GM21786 (cell line): ENCODE data around the gene CETN1.

Source experiments
- ATAC-seq: cut with Tn5 transposase; IDR thresholded peaks from one replicate; pipeline ENCODE4 v1.9.1; 2021; ENCODE audit not compliant: unreplicated experiment

Gene CETN1

DNA sequence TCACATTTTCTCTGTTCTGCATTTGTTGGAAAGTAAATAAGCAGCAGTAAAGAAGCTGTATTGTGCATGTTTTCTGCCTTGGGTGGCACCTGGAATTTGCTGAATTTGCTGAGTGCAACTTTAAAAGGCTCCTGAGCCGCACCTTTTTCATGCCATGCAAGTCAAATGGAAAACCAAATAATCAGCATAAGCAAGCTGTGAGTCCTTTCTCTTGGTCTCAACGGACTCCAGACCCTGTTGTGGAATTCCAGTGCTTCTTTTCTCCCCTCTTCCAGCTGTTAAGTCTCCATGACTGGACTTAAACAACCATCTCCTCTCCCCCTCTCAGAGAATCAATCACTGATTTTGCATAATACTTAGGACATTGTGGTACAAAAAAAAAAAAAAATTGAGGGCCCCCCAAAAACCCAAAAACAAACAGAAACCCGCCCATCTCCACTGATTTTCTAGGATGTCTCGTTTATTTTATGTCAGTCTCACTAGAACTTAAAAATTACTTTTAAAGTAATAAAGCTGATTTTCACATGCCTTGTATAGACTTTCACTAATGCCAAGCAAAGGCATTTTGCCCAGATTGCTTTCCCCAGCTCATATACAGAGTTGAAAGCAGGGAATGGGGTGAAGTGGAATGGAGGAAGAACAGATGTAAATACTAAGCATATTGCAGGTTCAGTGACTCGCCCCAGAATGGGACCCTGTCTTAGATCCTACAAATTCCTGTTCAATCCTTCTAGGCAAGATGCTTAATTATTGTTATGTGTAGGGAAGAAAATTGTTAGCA is 5.1 kb upstream of the CETN1 start:
- ATAC-seq: no peak

DNA sequence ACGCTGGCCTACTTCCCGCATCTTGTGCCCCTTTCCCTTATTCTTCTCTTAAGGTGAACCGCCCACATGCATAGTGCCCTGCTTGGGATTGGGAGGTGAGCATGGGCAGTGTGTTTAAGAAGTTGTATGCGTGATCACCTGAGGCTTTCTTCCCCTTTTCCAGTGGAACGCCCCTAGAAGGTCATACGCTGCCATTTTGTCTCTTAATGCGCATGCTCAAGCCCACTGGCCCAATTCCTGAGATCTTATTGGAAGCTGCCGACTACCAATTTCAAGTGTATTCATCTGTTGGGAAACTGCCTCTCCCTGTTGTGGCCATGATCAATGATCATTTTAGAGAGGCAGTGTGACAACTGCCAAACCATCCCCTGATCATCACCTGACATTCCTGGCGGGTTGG is 3.3 kb upstream of the CETN1 start:
- no peak for ATAC-seq

DNA sequence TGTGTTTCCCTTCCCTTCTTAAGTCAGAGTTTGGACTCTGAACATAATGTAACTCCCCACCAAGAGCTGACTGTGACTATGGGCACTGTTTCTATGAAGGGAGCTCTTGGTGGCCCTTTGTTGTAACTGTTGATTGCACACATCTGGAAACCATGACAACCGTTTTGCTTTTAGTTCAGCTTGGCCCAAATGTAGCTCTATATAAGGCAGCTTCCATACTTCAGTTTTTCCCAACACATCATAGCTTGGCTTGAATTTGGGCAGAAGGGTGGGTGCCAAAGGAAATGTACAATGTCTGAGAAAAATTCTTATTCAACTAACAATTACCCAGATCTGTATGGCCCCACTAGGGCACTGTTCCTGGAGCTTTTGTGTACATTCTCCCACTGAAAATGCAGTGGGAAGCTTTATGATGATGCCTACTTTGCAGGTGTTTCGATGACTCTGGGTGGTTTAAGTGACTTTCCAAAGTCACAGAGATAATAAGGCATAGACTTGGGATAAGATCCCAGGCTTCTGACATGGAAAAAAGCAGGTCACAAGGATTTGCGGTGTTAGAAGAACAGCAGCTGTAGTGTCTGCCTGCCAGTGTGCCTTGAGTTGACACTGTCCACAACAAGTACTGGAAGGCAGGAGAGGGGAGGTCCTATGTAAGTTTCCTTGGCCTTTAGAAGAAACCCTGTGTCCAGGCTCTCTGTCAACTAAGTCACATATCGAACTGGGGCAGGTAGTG is 2.4 kb upstream of the CETN1 start:
- no peak for ATAC-seq

- ATAC-seq: no peak
These were observed 942 bp upstream of the CETN1 start for GRCh38 chr18:579238-579637.

DNA sequence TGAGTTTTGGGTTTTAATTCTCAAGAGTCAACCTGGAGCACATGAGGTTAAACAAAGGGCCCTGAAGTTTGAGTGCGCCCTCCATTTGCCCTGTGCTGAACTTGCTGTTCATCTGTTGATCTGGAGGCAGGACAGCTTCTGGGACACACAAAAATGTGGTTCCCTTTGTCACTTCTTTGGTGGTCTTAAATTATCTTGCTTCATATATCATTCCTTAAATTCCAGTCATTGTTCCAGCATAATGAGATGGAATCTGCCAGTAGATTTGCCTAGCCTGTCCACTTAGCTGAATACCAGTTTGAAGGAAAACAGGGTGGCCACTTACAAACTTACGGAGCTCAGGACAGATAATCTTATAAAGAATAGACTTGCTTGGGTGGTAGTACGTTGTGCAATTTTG is 916 bp downstream of the CETN1 start:
- ATAC-seq: no peak

GRCh38 chr18:582465-582864 is 2.3 kb downstream of the CETN1 start:
- ATAC-seq: no peak

DNA sequence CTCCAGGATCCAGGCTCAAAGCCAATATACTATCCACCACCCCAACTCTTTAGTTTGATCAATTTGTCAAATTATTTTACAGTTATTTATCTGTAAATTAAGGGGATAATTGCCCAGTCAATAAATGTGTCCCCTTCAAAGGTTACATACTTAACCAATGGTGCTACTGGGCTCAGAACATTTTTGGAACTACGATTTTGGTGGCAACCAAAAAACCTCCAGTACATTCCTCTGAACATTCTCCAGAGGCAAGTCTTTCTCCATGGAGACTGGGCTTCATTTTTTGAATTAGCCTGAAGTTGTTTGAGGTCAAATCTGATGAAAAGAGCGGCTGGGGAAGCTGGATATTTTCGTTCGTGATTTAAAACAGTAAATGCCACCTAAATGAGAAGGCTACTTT is 14.9 kb downstream of the CETN1 start:
- no peak for ATAC-seq

GRCh38 chr18:595571-595970 is 15.4 kb downstream of the CETN1 start:
- no peak for ATAC-seq

DNA sequence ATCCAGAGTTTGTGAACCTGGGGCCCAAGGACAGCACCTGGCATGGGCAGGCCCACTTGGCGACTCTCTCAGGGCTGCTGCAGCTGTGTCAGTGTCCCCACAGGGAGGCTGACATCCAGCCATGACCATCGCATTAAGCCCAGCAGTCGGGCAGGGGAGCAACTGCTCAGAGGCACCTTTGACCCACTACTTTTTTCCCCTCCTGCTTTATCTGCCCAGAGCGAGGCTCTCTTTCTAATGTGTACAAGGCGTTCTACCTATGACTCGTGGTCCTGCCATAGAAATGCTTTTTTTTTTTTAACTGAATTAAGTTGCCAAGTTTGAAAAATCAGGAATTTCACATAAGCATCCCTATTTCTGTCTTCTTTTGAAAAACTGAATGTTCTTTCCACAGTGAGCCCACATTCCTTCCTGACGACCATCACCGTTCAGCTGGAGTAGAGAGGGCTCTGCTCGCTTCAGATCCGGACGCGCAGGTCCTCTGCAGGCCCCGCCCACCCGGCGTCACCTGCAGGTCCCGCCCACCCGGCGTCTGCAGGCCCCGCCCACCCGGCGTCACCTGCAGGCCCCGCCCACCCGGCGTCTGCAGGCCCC is 16.2 kb downstream of the CETN1 start:
- no peak for ATAC-seq

DNA sequence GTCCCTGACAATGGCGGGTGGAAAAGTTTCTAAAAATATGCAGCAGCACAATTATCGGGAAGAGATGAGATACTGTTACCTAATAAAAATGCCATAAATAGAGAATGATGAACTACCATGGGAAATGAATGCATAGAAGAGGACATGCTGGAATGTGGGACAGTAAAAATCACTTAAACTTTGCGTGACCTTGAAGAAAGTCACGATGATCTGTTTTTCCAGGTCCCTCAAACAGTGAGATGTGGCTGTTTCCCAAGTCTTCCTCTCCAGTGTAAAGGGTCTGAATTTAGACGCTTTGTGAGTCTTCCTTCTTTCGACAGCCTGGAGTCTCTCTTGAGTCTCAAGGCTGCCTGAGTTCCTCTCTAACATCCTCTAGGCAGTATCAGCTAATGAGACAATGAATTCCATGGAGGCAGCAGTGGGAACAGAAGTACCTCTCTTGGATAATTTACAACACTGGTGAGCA is 18.0 kb downstream of the CETN1 start:
- ATAC-seq: no peak

DNA sequence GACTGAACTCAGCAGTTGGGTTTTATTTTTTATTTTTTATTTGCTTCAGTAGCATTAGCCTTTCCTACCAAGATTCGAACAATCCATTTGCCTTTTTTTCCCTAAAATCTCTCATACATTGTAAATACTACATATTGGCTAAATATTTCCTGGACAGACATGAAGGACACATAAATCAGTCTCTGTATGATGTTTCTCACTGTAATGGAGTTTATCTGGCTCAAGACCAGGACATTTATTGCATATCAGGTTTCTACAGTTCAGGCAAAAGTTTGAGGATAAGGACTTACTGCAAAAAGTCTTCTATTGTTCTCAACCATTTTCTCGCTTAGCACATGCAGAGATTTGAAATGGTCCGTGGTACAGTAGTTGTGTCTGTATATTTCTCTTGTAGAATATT is 19.9 kb downstream of the CETN1 start:
- ATAC-seq: no peak

GRCh38 chr18:604771-605170 is 24.6 kb downstream of the CETN1 start:
- no peak for ATAC-seq

GRCh38 chr18:607930-608329 is 27.8 kb downstream of the CETN1 start:
- ATAC-seq: no peak

DNA sequence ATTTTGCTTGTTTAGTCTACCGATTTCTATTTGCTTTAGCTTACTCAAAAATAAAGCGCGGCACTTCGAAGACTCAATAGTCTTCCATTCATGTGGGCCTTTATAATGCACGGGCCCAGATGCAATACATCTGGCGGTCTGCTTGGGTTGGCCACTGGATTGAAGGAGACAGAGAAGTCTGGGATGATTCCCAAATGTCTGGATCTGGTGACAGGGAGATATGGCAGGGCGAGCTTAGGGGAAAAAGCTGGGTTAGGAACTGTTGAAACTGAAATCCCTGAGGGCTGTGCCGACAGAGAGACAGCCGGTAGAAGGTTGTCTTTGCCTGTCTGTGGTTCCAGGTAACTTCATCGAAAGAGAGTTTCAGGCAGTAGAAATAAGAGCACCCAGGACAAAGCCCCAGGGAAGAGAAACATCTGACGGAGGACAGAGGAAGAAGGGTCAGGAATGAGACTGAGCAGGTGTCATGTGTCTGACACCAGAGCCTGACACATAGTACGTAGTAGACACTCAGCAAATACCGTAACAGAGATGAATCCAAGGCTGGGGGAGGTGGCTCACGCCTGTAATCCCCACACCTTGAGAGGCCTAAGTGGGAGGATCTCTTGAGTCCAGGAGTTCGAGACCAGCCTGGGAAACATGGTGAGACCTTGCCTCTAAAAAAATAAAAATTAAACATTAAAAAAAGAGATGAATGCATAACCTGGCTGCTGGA is 30.2 kb downstream of the CETN1 start:
- no peak for ATAC-seq

- ATAC-seq: no peak
These were observed 32.0 kb downstream of the CETN1 start for GRCh38 chr18:612156-612555.

- no peak for ATAC-seq
These were observed 34.0 kb downstream of the CETN1 start for GRCh38 chr18:614193-614592.

- ATAC-seq: no peak
These were observed 34.9 kb downstream of the CETN1 start for GRCh38 chr18:615092-615521.

GRCh38 chr18:615773-616172 is 35.6 kb downstream of the CETN1 start:
- no peak for ATAC-seq

DNA sequence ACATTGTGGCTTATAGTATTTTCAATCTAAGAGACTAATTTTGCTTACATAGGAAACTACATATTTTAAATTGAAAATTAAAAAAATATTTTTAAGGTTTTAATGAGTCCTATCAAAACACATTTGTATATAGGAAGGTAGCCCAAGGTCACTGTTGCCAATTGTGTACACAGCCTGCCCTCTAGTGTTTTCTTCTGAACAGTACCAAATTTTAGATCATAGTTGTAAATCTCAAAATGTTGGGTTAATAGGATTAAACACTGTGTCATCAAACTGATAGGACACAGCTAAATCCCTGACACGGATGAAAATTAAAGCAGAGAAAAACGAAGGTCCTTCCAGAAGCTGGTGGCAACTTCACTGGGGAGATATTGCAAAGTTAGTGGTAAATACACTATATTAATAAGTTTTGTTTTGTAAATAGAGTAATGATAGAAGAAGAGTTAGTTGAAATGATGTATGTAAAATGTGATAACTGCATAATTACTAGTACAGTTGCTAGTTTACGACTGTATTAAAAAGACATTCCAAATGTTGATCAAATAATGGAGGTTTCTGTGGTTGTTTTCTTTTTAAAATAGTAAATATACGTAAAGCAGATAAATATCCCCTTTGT is 36.3 kb downstream of the CETN1 start:
- ATAC-seq: no peak

DNA sequence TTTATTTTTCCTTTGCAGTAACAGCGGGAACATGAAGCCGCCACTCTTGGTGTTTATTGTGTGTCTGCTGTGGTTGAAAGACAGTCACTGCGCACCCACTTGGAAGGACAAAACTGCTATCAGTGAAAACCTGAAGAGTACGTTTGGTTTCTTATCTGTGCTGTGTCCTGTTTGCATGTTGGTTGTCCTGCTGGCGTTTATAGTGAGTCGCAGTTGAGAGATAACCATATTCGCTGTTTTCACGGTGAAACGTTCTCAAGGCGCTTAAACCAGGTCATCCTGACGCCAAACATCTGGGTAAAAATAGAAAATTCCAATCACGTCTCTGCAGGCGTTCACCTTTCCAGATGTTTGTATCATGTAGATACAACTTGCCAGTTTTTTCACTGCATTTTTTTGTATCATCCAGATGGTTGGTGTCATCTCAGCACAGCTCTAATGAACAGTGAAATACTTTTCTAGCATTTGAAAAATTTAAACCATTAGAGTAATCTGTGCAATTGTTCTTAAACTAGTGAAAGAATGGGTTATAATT is 37.9 kb downstream of the CETN1 start:
- no peak for ATAC-seq

GRCh38 chr18:618618-619017 is 38.4 kb downstream of the CETN1 start:
- ATAC-seq: no peak
